ENCODE data around the gene EIPR1.
"Not testable (repeated sequence)": the region's sequence is repeated elsewhere in the genome, so short reads cannot be mapped to it uniquely, and the experiment has no call there.

Gene EIPR1

DNA sequence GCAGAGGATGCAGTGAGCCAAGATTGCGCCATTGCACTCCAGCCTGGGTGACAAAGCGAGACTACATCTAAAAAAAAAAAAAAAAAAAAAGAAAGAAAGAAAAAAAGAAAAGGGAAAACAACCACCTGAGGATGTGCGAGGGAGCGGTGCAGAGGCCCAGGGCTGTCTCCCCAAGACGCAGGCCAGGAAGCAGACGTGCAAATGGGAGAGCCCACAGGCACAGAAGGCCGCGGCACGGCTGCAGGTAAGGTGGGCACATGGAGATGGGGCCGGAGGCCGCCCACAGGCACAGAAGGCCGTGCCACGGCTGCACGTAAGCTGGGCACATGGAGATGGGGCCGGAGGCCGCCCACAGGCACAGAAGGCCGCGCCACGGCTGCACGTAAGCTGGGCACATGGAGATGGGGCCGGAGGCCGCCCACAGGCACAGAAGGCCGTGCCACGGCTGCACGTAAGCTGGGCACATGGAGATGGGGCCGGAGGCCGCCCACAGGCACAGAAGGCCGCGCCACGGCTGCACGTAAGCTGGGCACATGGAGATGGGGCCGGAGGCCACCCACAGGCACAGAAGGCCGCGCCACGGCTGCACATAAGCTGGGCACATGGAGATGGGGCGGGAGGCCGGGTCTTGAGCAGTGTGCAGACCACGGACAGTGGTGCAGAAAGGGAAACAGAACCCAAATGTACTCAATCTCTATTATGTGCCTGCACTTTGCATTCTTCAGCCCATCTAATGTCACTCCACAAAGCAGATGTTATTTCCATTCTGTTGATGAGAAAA lies 93.6 kb downstream of the EIPR1 start:
- DNase-seq: not testable (repeated sequence)

DNA sequence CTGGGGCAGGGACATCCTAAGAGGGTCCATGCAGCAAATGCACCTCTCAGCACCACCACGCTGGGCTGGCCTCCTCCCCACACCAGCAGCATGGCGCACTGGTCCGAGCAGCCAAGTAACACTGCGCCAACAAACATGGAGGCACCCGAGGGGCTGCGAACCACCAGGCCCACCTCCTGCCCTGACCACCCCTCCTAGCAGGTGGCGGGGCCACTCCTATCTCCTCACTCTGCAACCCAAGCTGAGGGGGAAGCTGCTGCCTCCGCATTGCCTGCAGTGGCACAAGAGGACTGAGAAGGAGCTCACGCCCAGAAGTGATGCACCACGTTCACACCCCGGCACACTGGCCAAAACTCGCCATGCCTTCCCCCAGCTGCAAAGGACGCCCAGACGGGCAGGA lies 94.4 kb downstream of the EIPR1 start:
- DNase-seq: no peak

DNA sequence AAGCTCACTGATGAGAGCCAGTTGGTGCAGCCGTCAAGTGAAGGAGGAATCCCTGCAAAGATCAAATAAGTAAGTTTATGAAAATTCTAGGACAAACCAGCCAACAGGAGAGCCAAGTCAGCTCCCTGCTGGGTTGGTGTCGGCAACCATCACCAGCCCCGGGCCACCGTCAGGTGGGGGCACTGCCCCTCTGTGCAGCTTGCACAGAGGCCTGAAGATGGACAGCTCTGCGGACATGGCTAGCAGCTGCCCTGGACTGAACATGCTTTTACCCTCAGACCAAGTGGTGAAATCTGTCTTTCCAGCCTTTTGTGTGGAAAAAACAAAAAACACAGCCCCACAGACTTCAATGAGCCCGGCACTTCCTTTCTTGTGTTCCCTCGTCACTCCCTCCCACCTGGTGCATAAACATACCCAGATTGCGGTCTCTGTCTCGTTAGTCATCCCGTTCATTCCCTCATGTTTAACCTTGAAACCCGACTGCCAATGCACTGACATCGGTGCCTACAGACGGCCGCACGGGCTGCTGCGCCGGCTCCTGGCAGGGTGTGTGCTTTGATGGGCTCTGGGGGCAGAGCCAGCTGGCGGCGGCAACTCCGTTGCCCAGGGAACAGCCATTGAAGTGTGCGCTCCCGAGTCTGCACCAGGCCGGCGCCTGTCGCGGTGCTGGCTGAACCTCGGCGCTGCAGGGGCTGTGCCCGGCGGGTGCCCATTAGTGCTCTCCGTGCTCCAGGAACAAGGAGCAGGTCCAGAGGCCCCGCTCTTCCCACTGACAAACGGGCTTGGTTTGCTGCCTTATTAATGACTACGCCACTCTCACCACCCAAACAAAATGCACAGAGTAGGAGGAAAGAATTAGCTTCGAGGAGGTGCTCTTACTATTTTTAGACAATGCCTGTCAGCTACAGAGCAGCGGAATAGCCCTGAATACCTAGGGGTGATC lies 95.3 kb downstream of the EIPR1 start:
- no peak for DNase-seq

DNA sequence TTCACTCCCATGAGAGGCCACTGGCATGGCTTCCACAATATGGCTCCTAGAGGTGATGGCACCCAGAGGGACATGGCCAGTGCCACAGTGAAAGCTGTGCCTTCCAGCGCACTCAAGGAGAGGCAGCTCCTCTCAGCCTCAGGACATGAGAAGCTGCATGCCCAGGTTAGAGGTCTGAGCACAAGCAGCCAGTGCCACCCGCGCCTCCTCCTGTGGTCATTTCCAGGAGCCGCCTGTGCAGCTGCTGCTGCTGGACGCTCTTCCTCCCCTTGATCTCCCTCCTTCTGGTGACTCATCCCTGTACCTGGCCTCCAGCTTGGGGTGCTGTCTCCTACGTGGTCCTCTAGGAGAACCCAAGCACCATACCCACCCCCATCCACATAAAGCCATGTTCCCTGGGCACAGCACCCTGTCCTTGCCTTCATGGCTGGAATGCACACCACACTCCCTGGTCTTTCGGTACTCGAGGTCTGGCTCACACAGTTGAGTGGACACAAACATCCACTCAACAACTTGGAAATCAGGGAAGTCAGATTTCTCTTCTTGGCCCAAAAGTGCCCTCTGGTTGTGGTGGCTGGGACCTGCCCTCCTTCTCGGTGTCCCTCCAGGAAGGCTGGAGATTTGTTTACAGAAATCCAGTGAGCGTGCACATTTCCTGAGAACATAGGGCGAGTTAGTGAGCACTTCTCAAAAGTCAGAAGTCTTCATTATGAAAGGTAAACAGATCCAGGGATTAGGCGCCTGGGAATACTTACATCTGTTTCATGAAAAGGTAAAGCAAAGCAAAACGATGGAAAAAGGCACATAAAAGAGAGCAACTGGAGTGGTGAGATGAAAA lies 96.7 kb downstream of the EIPR1 start:
- no peak for DNase-seq

DNA sequence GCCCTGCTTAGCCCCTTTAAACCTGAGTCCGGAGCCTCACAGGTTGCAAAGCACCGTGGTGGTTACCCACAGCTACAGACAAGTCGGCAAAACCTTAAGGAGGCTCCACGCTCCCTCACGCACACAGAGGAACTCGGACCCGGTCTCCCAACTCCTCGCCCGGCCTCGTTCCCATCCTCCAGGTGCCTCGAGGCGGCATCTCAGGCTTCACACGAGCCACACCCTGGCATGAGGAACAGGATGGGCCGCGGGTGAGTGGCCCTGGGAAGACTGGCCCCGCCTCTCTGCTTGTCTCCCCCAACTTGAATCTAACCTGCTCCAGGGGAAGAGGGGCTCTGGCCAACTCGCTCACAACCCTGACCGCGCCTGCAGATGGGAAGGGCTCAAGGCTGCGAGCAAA lies 97.4 kb downstream of the EIPR1 start:
- no peak for DNase-seq

DNA sequence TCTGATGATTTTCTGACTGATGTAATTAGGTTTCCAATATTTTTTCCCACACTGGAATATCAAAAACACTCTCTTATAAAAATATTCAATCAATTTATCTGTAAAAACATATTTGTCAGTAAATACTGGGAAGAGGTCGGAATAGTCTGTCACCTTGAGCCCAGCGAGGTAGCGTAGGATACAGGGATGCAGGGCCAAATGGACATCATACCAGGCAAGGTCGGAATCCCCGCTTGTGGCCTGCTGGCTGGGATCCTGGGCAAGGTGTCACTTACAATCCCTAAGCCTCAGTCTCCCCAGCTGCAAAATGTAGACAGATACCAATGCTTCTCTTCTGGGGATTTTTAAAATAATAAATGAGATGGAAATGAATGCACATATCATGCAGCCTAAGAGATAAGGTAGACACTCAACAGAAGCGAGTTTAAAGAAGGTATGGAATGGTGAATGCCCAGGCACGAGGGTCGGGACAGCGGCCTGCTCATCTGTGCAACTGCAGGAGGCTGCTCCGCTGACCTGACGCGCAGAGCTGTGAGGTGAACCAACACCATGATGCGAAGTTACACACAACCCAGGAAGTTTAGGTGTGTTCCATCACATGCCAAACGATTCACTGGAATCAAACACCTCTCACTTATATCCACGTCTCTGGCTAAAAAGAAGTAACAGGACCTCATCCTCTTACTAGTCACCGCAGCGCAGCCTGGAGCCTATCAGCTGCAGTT lies 98.2 kb downstream of the EIPR1 start:
- DNase-seq: no peak

DNA sequence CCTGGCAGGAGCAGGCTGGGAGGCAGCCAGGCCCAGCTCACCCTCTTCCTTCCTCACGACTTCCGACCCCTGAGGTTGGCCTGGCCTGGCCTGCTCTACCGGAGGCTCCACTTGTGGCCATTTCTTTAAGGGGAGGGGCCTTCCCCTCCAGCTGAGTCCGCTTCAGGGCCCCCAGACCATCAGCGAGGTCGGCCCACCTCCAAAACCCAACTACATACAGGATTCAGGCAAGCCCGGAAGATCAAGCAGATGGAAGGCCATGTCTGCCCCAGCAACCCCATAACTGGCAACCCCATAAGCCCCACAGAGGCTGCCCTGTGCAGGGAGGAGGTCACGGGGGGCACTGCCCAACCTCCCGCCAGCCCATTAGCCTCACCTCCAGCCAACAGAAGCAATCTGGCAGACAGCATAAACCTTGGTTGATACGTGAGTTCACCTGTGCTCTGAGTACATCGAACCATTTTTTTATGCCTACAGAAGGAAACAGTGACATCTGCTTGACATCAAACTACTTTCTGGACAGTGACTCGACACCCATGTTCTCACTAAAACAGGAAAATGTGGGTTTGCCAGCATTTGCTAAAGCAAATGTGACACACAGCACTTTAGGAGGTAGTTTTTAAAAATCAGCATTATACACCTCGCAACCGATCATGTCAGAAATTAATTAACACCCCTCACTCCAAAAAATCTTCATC lies 98.9 kb downstream of the EIPR1 start:
- DNase-seq: no peak

DNA sequence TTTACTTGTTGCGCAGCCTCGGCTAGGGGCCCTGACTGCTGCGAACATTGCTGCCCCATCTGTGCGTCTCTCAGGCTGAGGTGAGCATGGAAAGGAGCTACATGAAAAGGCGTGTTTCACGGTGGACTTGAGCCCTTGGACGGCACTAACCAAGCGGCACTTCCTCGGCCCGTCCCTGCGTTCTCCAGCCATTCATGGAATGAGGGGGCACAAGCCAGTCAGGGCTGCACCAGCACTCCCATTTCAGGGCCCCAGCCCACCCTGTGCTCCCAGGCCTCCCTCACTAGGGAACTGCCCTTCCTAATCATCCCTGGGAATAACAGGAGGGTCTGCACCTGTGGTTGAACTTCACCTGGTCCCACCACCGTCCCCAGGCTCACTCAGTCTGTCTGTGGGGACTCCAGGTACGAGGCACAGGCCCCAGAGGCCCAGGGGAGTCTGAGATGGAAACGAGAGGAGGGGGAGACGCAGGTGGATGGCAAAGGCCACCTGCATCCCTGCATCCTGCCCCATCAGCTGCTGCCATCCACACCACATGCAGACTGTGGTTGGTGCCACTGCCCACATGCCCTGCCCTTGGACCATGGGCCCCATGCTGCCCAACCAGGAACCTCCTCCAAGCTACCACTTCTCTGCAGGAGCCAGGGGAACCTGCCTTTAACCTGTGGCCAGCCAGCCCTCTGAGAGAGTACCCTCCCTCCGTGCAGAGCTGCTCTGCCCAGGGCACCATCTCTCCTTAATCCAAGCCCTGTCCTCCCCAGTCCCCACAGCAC lies 99.7 kb downstream of the EIPR1 start:
- no peak for DNase-seq

DNA sequence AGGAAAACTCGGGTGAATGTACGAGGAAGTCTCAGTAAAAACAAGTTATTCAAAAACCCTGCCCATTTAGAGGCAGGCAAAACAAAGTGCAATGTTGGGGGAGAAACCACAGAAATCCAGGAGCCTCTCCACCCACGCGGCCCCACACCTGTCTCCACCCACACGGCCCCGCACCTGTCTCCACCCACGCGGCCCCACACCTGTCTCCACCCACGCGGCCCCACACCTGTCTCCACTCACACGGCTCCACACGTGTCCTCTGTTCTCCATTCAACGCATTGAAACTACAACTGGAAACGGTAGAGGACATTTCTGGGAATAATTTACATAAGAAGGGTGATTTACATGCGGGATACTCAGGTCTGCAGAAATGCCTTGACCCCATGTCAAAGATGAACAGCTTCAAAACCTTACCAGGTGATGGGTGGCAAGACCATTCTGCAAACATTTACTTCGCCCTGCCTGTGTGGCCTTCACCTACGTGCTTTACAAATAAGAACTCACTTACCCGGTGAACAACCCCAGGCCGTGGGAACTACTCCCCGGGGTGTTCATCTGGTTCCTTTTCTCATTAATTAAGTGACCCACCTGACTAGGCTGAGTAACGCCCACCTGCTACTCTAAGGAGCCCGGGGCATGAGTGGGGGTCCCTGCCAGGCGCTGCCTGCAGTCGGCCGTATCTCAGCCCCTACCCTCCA lies 100.4 kb downstream of the EIPR1 start:
- no peak for DNase-seq

DNA sequence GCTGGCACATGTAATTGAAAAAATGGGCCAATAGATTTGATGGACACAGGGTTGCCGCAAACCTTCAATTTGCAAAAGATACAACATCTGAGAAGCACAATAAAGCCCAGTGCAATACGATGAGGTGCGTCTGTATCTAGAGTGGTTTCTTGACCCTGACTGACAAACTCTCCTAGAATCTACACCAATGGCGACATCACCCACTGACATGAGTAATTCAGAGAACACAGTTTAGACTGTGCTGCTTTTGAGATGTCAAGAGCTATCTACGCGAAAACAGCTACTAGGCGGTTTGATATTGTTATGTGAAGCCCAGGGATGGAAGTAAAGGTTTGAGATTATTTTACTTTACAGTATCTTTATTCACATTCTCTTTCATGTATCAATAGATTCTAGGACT lies 104.9 kb downstream of the EIPR1 start:
- no peak for DNase-seq

DNA sequence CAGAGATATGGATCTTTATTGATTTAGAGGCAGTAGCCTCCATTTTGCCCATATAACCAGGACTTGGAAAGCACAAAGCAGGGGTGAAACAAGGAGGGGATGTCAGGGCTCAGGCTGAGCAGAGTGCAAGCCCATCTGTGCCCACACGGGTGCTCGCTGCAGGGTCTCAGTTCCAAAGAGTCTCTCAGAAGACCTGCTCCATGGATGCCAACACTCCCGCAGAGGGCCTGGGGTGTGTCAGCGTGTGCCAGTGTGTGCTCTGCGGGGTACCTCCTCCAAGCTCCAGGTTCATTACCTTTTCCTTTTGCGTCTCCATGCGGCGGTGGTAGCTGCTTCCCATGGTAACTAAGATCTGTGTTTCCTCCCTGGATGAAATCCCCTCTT lies 107.5 kb downstream of the EIPR1 start:
- DNase-seq: no peak

DNA sequence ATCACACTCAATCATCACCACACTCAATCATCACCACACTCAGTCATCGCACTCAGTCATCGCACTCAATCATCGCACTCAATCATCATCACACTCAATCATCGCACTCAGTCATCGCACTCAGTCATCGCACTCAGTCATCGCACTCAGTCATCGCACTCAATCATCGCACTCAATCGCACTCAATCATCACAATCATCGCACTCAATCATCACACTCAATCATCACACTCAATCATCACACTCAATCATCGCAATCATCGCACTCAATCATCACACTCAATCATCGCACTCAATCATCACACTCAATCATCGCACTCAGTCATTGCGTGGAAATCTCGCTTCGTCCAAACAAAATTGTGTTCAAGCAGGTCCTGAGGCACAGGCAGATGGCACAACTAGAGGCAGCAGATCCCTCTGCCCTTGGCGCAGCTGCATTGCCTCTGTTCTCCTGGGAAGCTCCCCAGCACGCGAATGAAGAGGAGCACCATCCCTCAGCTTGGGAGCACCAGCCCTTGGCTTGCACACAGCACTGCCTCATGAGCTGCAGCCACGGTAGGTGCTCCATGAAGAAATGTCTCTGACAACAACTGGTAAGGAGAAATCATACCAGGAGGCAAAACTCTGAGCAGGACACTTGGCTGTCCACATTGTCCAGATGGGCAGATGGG lies 108.1 kb downstream of the EIPR1 start:
- no peak for DNase-seq

DNA sequence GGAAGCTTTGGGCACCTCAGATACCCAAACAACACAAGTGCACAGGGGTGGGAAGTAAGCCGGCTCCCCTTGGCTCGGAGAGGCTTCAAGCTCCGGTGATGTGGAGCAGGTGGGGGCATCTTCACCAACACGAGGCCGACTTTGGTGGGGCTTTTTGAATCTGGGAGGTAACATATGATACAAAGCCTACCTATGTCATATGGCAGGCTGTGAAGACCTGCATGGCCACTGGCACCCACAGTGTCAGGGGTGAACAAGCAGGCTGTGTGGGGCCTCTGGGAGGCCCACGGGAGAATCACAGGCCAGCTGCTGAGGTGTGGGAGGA lies 109.0 kb downstream of the EIPR1 start:
- no peak for DNase-seq

DNA sequence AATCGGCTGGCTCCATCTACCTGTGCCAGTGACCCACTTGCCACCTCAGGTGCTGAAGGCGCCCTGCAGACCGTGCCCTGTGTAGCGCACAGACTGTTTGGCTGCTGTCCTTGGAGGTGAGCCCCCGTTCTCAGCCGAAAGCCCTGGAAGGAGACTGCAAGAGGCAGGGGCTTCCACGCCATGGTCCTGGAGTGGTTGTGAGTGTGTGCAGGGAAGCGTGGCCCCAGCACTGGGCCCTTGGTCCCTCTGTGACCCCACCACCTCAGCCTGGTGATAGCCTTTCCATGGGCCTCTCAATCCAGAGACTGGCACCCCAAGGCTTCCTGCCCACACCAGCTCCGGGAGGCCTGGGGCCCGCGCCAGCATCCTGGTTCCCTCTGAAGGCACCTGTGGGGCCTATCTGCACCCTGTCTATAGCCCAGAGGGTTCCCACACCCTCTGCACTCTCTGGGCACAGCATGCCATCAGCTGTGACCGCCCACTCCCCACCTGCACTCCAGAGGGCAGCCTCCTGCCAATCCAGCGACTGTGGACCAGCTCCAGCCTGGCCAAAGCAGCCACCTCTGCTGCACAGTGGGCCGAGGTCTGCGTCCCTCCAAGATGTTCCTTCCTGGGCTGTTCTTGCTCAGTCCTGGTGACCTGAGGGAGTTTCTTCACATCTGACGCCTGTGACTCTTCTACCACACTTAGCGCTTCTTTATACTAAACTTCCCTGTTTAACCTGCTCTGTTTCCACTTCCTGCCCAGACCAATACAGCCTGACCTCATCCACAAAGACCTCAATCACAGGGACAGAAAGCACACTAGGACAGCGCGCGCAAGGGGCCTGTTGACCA lies 109.5 kb downstream of the EIPR1 start:
- no peak for DNase-seq

DNA sequence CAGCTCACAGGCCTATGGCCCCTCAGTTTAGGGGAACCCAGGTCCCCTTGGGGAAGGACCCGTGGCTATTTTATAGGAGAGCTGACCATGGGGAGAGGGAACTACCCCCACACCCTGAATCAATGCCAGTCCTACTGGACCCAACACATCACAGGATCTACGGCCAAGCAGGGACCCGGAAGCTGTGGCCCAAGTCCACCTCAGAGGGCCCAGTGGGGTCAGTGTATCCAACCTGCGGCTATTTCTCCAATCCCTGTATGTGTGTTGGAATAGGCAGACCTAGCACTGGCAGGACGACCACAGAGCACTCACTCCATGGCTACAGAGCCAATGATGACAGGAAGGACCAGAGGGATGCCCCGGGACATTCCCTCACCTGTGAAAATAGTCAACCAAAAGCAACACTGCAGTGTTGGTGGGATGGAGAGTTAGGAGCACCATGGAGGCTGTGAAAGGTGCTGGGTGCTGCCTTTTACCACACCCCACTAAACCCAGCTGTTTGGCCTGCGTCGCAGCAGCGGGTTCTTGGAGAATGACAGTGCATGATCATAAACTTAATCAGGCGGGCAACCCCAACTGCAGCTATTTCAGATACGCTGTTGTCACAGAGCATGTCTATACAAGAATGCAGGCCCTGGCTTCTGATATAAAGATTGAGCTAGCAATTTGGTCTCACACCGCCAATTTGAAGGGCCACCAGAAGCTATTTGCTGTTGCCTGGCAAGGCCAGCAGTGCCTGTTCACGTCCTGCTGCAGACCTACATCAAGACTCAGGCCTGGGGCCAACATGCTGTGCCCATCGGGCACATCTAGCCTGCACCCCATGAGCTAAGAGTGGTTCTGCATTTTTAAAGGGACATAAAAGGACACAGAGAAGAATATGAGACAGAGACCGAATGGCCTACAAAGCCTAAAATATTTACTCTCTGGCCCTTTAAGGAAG lies 110.4 kb downstream of the EIPR1 start:
- no peak for DNase-seq

DNA sequence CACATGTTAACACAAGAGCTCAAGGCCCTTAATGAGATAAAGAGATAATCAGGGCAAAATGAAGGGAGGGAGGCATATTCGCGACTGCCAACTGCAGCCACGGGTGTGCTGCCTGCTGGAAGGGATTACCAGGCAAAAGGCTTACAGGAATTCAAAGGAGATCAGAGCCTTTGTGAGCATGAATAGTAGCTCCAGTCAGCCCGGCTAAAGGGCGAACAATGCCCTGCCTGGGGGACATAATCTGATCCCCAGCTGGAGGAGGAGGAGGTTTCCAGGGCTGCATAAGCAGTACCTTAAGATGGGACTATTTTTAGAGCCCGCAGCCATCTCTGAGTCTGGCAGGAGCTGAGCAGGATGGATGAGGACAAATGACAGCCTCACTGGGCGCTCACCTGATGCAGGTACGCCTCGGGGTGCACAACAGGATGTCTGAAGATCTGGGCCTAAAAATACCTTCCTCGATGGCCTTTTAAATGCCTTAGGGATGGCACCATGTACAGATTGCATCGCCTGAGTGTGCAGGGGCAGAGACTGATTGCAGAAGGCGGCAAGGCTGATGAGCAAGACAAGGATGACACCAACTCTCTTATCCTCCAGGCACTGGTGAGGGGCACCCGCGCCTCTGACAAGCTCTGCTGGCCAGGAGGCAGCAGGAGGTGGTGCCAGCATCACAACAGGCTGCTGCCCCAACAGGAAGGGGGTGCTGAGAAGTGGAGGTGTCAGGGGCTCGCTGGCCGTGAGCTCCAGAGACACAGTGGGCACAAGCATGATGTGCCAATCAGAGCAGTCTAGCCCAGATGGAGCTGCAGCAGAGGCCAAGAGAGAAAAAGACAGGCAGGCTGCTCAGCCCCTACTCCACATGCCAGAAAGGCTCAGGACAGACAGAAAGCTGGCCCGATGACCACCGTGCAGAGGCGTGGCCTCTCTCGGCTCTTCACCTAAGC lies 111.4 kb downstream of the EIPR1 start:
- no peak for DNase-seq

DNA sequence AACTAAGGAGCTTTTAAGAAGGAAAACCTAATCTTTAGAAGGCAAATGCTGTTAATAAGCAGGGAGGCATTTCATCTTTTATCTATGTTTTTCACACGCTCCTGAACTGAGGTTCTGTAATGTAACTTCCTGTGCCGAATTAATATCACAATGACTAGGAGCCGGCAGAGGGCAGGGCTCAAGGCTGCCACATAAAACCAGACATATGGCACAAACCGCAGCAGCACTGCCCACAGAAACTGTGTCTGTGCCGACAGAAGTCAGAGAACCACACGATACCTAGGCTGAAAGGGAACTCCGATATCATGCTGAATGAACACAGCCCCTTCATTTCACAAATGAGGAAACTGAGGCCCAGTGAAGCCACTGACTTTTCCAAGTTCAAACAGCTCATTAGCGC lies 112.1 kb downstream of the EIPR1 start:
- no peak for DNase-seq
